ENCODE results near the gene TMC1.

GRCh38 chr9:72790989-72791388 is 269.6 kb downstream of the TMC1 start:
- no peak for TF ChIP-seq CTCF (conservative IDR thresholded peaks at IDR 0.05)
- TF ChIP-seq ZFX (IDR thresholded peaks at IDR 0.05) = no peak
